GM23248 (cell line): Measurements from ENCODE around the gene PPP2R5C. TPM values are rescaled to one million over a fixed set of nuclear protein-coding genes. Genes with fewer than 3 reads are reported as not detected.

Experiments
- DNase-seq: peaks from one replicate; pipeline ENCODE4 v3.0.0-alpha.2; 2015
- H2AFZ ChIP-seq: fragments of 200-600 bp; sonication (generic); 2 replicates; pipeline ENCODE4 v1.6.1; 2016; ENCODE audit warnings: antibody characterized with exemption
- H3F3A ChIP-seq: fragments of 200-600 bp; sonication (generic); 2 replicates; pipeline ENCODE4 v1.6.1; 2016; ENCODE audit warnings: mild to moderate bottlenecking, antibody characterized with exemption, mixed run types; ENCODE audit not compliant: insufficient read depth
- H3K27ac ChIP-seq: fragments of 200-600 bp; sonication (generic); 2 replicates; pipeline ENCODE4 v1.5.1; 2016; ENCODE audit warnings: mild to moderate bottlenecking
- H3K27me3 ChIP-seq: fragments of 200-600 bp; sonication (generic); replicated peaks from 2 replicates; pipeline ENCODE4 v1.6.1; 2016; ENCODE audit warnings: mild to moderate bottlenecking; ENCODE audit not compliant: insufficient read depth
- H3K36me3 ChIP-seq: fragments of 200-600 bp; sonication (generic); 2 replicates; pipeline ENCODE4 v1.6.1; 2016; ENCODE audit warnings: low read depth, mild to moderate bottlenecking
- H3K4me1 ChIP-seq: fragments of 200-600 bp; sonication (generic); 2 replicates; pipeline ENCODE4 v1.6.1; 2016; ENCODE audit warnings: mild to moderate bottlenecking; ENCODE audit not compliant: insufficient read depth
- H3K4me2 ChIP-seq: fragments of 200-600 bp; sonication (generic); one replicate; pipeline ENCODE4 v1.6.1; 2016; ENCODE audit warnings: mild to moderate bottlenecking; ENCODE audit not compliant: unreplicated experiment
- H3K4me3 ChIP-seq: fragments of 200-600 bp; sonication (generic); 2 replicates; pipeline ENCODE4 v1.5.1; 2016; ENCODE audit warnings: mild to moderate bottlenecking
- H3K79me2 ChIP-seq: fragments of 200-600 bp; sonication (generic); 2 replicates; pipeline ENCODE4 v1.6.1; 2016; ENCODE audit warnings: mild to moderate bottlenecking; ENCODE audit not compliant: insufficient read depth
- H3K9ac ChIP-seq: fragments of 200-600 bp; sonication (generic); 2 replicates; pipeline ENCODE4 v1.6.1; 2016; ENCODE audit warnings: mild to moderate bottlenecking
- H3K9me2 ChIP-seq: fragments of 200-600 bp; sonication (generic); 2 replicates; pipeline ENCODE4 v1.6.1; 2016; ENCODE audit warnings: mixed run types, mild to moderate bottlenecking, moderate library complexity; ENCODE audit not compliant: insufficient read depth
- H3K9me3 ChIP-seq: fragments of 200-600 bp; sonication (generic); one replicate; pipeline ENCODE4 v1.6.1; 2017; ENCODE audit warnings: low read depth
- H4K20me1 ChIP-seq: fragments of 200-600 bp; sonication (generic); 2 replicates; pipeline ENCODE4 v1.6.0; 2016; ENCODE audit not compliant: insufficient read depth
- EZH2 ChIP-seq: fragments of 200-600 bp; sonication (generic); IDR thresholded peaks from 2 replicates; pipeline ENCODE4 v1.6.1; 2018; ENCODE audit warnings: antibody characterized with exemption, mild to moderate bottlenecking; ENCODE audit not compliant: insufficient read depth, poor library complexity, severe bottlenecking
- EZH2phosphoT487 ChIP-seq: fragments of 200-600 bp; sonication (generic); IDR thresholded peaks from 2 replicates; pipeline ENCODE4 v1.6.1; 2018; ENCODE audit warnings: antibody characterized with exemption, moderate library complexity, mild to moderate bottlenecking, low read depth; ENCODE audit not compliant: insufficient read depth
- WGBS, 2 experiments: methylation state at CpG; one replicate each; pipeline ENCODE4 v1.1.6; 2015 to 2017; ENCODE audit warnings: low lambda C conversion rate in 2 of 2, low coverage in 1 of 2; ENCODE audit errors: missing lambda C conversion rate in 2 of 2; 5-methylcytosine and 5-hydroxymethylcytosine counted together
- in situ Hi-C: fragments of 300-500 bp; cut with MboI; formaldehyde crosslinking; loops from 2 replicates; pipeline ENCODE4 v1.15.0; 2020
- polyA plus RNA-seq: library from polyadenylated mRNA; unstranded; fragments of >200 nt; fragmentation: Nextera tagmentation; extraction: Ambion mirVana; gene quantifications from 2 replicates; pipeline ENCODE4 v1.2.1, GENCODE V29; 2016
- total RNA-seq: library from RNA; depleted of rRNA; stranded (reverse); fragments of >200 nt; shearing (Covaris generic); gene quantifications from 2 replicates; pipeline ENCODE4 v1.2.3, GENCODE V29; 2014

The PPP2R5C gene
- total and polyA plus RNA-seq, 2 experiments from 2014 or later: 76.3 to 77.9 TPM

GRCh38 chr14:101950516-101951215, 189.2 kb downstream of the PPP2R5C start:
- no peaks in the 10 kb centered on the region for H3K9me2 ChIP-seq
- no peak for DNase-seq
- 64% methylated on average over 4 of the region's 4 CpGs for WGBS, 2 experiments
- H3K27me3 ChIP-seq: no peaks in the 10 kb centered on the region
- H4K20me1 ChIP-seq: no peaks in the 10 kb centered on the region
- no peak overlapping the region for H3K4me3 ChIP-seq
- no peak overlapping the region for H3K27ac ChIP-seq
- in situ Hi-C loops: loop anchor here (25.0 kb wide), 1 partner anchor 362 kb away; the partner anchor contains the start of genes MOK and ZNF839
- H3K9me3 ChIP-seq: no peaks in the 10 kb centered on the region
- TF ChIP-seq EZH2phosphoT487: no peak
- peaks cover 6% of the 10 kb centered on the region; the same call in 1 of the 2 replicates for H3K4me1 ChIP-seq
- no peaks in the 10 kb centered on the region for H3K36me3 ChIP-seq
- H3F3A ChIP-seq: no peaks in the 10 kb centered on the region
- no peak overlapping the region for H3K4me2 ChIP-seq
- no peak overlapping the region for H2AFZ ChIP-seq
- H3K9ac ChIP-seq: no peak overlapping the region
- H3K79me2 ChIP-seq: peaks cover 18% of the 10 kb centered on the region

DNA sequence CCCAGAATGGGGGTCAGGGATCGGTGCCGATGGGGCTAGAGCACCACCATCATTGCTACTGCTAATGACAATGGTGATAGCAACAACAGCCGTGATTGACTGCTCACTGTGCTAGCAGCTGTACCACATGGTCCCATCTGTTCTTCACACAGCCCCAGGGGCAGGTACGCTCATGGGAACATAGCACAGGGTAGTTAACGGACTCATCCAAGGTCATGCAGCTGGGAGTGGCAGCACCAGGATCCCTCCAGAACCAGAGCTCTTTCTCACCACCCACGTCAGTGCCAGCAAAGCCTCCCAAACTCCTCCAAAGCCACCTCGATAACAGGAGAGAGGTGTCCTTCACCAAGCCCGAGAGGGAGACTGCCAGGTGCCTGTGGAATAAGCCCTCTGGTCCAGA, 191.6 kb downstream of the PPP2R5C start:
- Histone ChIP-seq H3K4me3 (no peak overlapping the region), H3K36me3 (no peaks in the 10 kb centered on the region), H3K79me2 (peaks cover 18% of the 10 kb centered on the region), H3K27me3 (no peaks in the 10 kb centered on the region), H3F3A (no peaks in the 10 kb centered on the region), H3K9me2 (no peaks in the 10 kb centered on the region), H3K9ac (no peak overlapping the region), H3K27ac (no peak overlapping the region), H3K9me3 (no peaks in the 10 kb centered on the region), H2AFZ (no peak overlapping the region), H3K4me1 (peaks cover 6% of the 10 kb centered on the region; the same call in 1 of the 2 replicates), H3K4me2 (no peak overlapping the region), H4K20me1 (no peaks in the 10 kb centered on the region)
- in situ Hi-C loops: loop anchor here (25.0 kb wide), 1 partner anchor 359 kb away; the partner anchor contains the start of genes MOK and ZNF839
- TF ChIP-seq EZH2: no peak
- no peak for TF ChIP-seq EZH2phosphoT487
- 61 to 71% methylated on average over 8 of the region's 8 CpGs for WGBS, 2 experiments
- no peak for DNase-seq

- H3K27me3 ChIP-seq: no peaks in the 10 kb centered on the region
These were observed 193.0 kb downstream of the PPP2R5C start for GRCh38 chr14:101954501-101954900.

DNA sequence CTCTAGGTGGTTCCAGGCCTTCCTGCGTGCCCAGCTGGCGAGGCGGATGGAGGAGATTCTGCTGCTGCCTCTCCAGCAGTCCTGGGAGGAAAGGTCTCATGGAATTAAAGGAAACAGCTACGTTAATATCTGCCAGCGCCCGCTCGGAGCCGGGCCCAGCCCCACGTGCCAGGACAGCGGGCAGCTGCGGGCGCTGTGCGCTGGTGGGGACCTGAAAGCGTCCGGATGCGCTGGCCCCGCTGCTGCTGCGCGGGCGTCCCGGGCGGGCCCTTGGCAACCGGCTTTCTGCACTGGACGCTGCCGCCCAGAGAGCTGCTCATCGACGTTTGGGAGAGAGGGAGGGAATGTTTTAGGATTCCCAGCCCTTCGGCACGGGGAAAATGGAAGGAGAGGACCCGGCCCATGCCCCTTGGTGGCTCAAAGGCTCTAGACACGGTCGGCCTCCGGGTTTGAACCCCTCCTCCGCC, 194.2 kb downstream of the PPP2R5C start:
- no peaks in the 10 kb centered on the region for H3K4me1 ChIP-seq
- no peak overlapping the region for H3K27ac ChIP-seq
- H3F3A ChIP-seq: no peaks in the 10 kb centered on the region
- H3K4me2 ChIP-seq: no peak overlapping the region
- no peaks in the 10 kb centered on the region for H3K9me2 ChIP-seq
- H2AFZ ChIP-seq: no peak overlapping the region
- DNase-seq: no peak
- TF ChIP-seq EZH2 (no peak), EZH2phosphoT487 (no peak)
- H3K4me3 ChIP-seq: no peak overlapping the region
- no peaks in the 10 kb centered on the region for H3K27me3 ChIP-seq
- no peaks in the 10 kb centered on the region for H3K36me3 ChIP-seq
- 59 to 69% methylated on average over 23 to 34 of the region's 34 CpGs for WGBS, 2 experiments
- no peaks in the 10 kb centered on the region for H3K79me2 ChIP-seq
- no peaks in the 10 kb centered on the region for H3K9me3 ChIP-seq
- in situ Hi-C loops: loop anchor here (25.0 kb wide), 1 partner anchor 357 kb away; the partner anchor contains the start of genes MOK and ZNF839
- H3K9ac ChIP-seq: no peak overlapping the region
- no peaks in the 10 kb centered on the region for H4K20me1 ChIP-seq

More at GRCh38 chr14:101954501-101954900, 193.0 kb downstream of the PPP2R5C start:
- H3K9me2 ChIP-seq: no peaks in the 10 kb centered on the region
- no peaks in the 10 kb centered on the region for H3F3A ChIP-seq
- H3K36me3 ChIP-seq: no peaks in the 10 kb centered on the region
- H2AFZ ChIP-seq: no peak overlapping the region
- 0 out of 2 replicates have a peak, but pooled peaks cover under 1% of the 10 kb centered on the region for H3K4me1 ChIP-seq
- H3K27ac ChIP-seq: no peak overlapping the region
- no peaks in the 10 kb centered on the region for H4K20me1 ChIP-seq
- H3K79me2 ChIP-seq: peaks cover 8% of the 10 kb centered on the region
- no peaks in the 10 kb centered on the region for H3K9me3 ChIP-seq
- H3K4me3 ChIP-seq: no peak overlapping the region
- no peak for DNase-seq
- 73% methylated on average over 6 of the region's 6 CpGs for WGBS, 2 experiments
- H3K9ac ChIP-seq: no peak overlapping the region
- in situ Hi-C loops: loop anchor here (25.0 kb wide), 1 partner anchor 358 kb away; the partner anchor contains the start of genes MOK and ZNF839
- no peak overlapping the region for H3K4me2 ChIP-seq
- no peak for TF ChIP-seq EZH2phosphoT487
- no peak for TF ChIP-seq EZH2
